Measurements from ENCODE around the gene IRF1. TPM values are rescaled to one million over a fixed set of nuclear protein-coding genes. Genes with fewer than 3 reads are reported as not detected.

Gene IRF1
- total RNA-seq, 2 donors from 2014 or later: 12.2 to 15.5 TPM

DNA sequence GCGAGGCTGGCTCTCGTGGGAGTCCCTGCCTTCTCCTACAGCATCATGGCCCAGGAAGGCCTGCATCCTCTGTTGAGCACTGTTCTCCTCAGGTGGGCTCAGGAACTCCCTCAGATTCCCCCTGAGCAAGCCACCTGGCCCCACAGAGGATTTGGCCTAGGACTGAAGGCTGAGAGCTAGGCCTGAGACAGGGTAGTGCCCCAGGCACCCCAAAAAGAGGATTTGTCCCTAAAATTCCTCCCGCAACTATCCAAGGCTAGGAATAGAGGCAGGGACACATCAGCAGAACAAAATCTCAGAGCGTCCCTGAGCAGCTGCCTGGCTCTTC is 11.0 kb upstream of the IRF1 start:
- TF ChIP-seq, protein P1, sequence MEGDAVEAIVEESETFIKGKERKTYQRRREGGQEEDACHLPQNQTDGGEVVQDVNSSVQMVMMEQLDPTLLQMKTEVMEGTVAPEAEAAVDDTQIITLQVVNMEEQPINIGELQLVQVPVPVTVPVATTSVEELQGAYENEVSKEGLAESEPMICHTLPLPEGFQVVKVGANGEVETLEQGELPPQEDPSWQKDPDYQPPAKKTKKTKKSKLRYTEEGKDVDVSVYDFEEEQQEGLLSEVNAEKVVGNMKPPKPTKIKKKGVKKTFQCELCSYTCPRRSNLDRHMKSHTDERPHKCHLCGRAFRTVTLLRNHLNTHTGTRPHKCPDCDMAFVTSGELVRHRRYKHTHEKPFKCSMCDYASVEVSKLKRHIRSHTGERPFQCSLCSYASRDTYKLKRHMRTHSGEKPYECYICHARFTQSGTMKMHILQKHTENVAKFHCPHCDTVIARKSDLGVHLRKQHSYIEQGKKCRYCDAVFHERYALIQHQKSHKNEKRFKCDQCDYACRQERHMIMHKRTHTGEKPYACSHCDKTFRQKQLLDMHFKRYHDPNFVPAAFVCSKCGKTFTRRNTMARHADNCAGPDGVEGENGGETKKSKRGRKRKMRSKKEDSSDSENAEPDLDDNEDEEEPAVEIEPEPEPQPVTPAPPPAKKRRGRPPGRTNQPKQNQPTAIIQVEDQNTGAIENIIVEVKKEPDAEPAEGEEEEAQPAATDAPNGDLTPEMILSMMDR (IDR thresholded peaks at IDR 0.05): no peak
- no peak for TF ChIP-seq POLR2A (IDR thresholded peaks at IDR 0.05)
- peak overlapping the region; percentile 47 to 99 (median 84) for H3K27ac ChIP-seq
- no peak overlapping the region for H3K4me3 ChIP-seq
- intact Hi-C loops (cut with DNase I): loop anchor here (5.0 kb wide), 1 partner anchor 119 kb away; no protein-coding TSS in a partner anchor
- H3K36me3 ChIP-seq (replicated peaks in 1 of 2; ENCODE audit: insufficient read depth in 1 of 2, low read depth in 2 of 2): no peaks in the 10 kb centered on the region
- WGBS, 2 donors: 33 to 53% methylated on average over 3 to 4 of the region's 4 CpGs
- no peaks in the 10 kb centered on the region for H3K9me3 ChIP-seq
- H3K4me1 ChIP-seq: peaks cover 58% of the 10 kb centered on the region
- DNase-seq: no peak
- ATAC-seq: no peak
- no peaks in the 10 kb centered on the region for H3K27me3 ChIP-seq

DNA sequence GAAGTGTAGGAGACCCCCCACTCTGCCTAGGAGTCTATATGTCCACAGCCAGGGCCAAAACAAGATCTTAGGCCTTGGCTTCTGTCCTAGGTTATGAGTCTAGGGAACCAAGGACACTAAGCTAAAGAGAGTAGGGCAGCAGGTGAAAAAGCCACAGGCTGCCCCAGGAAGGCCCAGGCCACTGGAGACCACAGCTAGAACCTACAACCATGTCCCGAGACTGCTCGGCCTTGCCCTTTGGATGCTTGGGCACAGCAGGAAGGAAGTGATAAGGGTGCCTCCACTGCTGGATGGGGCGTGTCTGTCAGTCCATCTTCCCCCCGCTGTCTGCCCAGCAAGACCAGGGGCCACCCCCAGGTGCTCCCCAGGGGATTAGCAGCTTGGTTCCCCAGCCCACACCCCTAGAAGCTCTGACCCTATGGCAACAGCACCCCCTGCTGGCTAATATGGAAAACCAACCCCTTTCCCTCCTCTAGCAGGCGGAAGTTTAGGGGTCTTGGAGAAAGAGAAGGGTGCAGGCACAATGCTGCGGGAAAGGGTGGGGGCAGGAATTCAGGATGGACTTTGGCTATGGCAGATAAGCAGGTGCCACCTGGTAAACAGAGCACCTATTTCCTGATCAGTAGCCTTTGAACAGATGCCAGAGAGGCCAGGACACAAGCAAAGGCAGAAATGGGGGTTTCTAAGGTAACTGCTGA is 10.5 kb upstream of the IRF1 start:
- Histone ChIP-seq H3K27ac (peak overlapping the region; percentile 47 to 99 (median 84)), H3K27me3 (no peaks in the 10 kb centered on the region), H3K9me3 (no peaks in the 10 kb centered on the region), H3K4me3 (no peak overlapping the region), H3K4me1 (peaks cover 53% of the 10 kb centered on the region), H3K36me3 (replicated peaks in 1 of 2; ENCODE audit: insufficient read depth in 1 of 2, low read depth in 2 of 2) (no peaks in the 10 kb centered on the region)
- WGBS, 2 donors: 22 to 31% methylated on average over 5 to 6 of the region's 6 CpGs
- ATAC-seq: no peak
- TF ChIP-seq, protein P1 (IDR thresholded peaks at IDR 0.05): peak; percentile 77 to 93 (median 80)
- no peak for TF ChIP-seq POLR2A (IDR thresholded peaks at IDR 0.05)
- DNase-seq: peak; percentile 65 to 82 (median 66)
- intact Hi-C loops (cut with DNase I): loop anchor here (5.0 kb wide), 1 partner anchor 119 kb away; no protein-coding TSS in a partner anchor

DNA sequence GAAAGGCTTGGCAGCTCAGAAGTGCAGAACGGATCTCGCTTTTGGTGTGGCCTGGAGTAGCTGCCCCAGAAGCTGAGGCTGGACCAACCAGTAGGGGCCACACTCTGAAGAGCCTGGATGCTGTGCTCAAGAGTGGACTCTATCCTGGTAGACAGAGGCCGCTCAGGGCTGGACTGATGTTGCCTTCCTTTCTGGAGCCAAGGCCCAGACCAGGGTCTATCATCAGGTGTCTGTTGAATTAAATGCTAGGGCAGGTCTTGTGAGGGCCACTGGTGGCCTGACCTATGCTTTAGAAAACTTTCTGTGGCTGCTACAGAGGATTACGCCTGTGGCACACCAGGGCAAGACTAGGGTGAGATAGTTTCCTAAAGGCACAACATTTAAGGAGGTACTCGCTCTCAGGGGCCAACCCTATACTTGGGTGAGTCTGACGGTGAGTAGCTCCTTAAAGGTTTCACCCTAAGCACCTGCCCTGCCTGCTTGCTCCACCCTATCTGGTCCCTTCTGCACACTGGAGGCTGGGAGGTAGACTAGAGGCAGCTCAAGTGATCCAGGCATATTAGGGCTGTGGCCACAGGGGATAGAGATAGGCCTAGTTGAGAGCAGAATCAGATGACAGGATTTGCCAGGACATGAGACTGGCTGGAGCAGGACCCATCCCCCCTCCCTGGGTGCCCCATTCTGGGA is 9.8 kb upstream of the IRF1 start:
- peaks cover 53% of the 10 kb centered on the region for H3K4me1 ChIP-seq
- 90 to 93% methylated on average over 6 of the region's 6 CpGs for WGBS, 2 donors
- no peak for ATAC-seq
- no peaks in the 10 kb centered on the region for H3K27me3 ChIP-seq
- no peaks in the 10 kb centered on the region for H3K9me3 ChIP-seq
- peak overlapping the region; percentile 8 to 99 (median 84) for H3K27ac ChIP-seq
- peak in 1 of 4 donors; percentile 10 for DNase-seq
- TF ChIP-seq POLR2A (IDR thresholded peaks at IDR 0.05): no peak
- TF ChIP-seq, protein P1 (IDR thresholded peaks at IDR 0.05): no peak
- H3K4me3 ChIP-seq: no peak overlapping the region
- intact Hi-C loops (cut with DNase I): loop anchor here (5.0 kb wide), 1 partner anchor 118 kb away; no protein-coding TSS in a partner anchor
- H3K36me3 ChIP-seq (replicated peaks in 1 of 2; ENCODE audit: insufficient read depth in 1 of 2, low read depth in 2 of 2): no peaks in the 10 kb centered on the region

DNA sequence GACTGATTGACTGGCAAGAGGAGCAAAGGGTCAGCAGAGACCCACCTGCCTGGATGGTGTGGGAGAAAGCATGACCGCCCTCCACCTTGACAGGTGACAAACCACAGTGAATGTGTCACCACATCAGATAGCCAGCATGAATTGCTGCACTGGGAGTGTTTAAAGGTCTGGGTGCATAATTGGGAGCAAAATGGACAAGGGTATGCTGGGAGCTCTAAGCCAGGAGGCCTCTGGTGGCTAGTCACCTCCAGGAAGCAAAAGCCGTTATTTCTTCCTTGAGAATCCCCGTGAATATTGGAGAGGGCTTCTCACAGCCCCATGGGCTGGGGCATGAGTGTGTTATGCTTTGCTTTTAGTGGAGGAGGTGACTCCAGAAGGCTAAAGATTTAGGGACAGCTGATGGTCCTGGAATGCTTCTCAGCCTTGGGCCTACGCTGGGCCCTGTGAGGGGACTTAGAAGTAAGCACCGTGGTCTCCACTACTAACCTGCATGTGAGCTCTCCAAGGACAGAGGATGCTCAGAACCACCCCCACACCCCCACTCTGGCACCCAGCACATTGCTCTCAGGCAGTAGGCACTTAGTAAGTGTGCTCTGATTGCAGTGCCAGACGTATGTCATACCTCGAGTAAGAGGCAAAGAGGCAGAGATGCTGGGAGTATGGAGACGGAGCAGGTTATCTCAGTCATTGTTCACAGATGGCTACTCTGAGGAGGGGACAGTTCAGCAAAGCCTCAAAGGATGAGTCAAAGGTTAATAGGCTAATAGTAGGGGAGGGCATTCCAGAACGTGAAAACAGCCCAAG is 9.1 kb upstream of the IRF1 start:
- TF ChIP-seq, protein P1 (IDR thresholded peaks at IDR 0.05): no peak
- no peak for TF ChIP-seq POLR2A (IDR thresholded peaks at IDR 0.05)
- H3K4me1 ChIP-seq: peaks cover 61% of the 10 kb centered on the region
- H3K9me3 ChIP-seq: no peaks in the 10 kb centered on the region
- H3K27ac ChIP-seq: peak overlapping the region in 3 of 4 donors; percentile 97 to 99 (median 98)
- no peaks in the 10 kb centered on the region for H3K36me3 ChIP-seq (replicated peaks in 1 of 2; ENCODE audit: insufficient read depth in 1 of 2, low read depth in 2 of 2)
- H3K4me3 ChIP-seq: no peak overlapping the region
- WGBS, 2 donors: 51 to 53% methylated on average over 9 of the region's 9 CpGs
- intact Hi-C loops (cut with DNase I): loop anchor here (5.0 kb wide), 1 partner anchor 117 kb away; no protein-coding TSS in a partner anchor
- ATAC-seq (no peak), DNase-seq (no peak)
- H3K27me3 ChIP-seq: no peaks in the 10 kb centered on the region
